GM21737 (cell line): ENCODE data around the gene PRDX2.

Experiments used
- ATAC-seq: cut with Tn5 transposase; IDR thresholded peaks from one replicate; pipeline ENCODE4 v1.9.1; 2021; ENCODE audit warnings: mild to moderate bottlenecking, moderate library complexity; ENCODE audit not compliant: unreplicated experiment

The PRDX2 gene

GRCh38 chr19:12782424-12783290, 18.9 kb downstream of the PRDX2 start:
- peak; percentile 29 for ATAC-seq

- no peak for ATAC-seq
Observed at GRCh38 chr19:12782174-12782423, 19.5 kb downstream of the PRDX2 start.

GRCh38 chr19:12779162-12779993, 22.2 kb downstream of the PRDX2 start:
- ATAC-seq = no peak

GRCh38 chr19:12778905-12779161, 22.8 kb downstream of the PRDX2 start:
- ATAC-seq = no peak

- peak; percentile 10 for ATAC-seq
Observed at GRCh38 chr19:12778017-12778904, 23.3 kb downstream of the PRDX2 start.

- peak; percentile 46 for ATAC-seq
Observed at GRCh38 chr19:12777217-12778016, 24.2 kb downstream of the PRDX2 start.

GRCh38 chr19:12774588-12775555, 26.7 kb downstream of the PRDX2 start, which contains the start of gene HOOK2:
TSS of gene HOOK2 (minus strand) at chr19:12775552. CDS start at chr19:12775449, 103 bp downstream.
- ATAC-seq = no peak

- no peak for ATAC-seq
Observed at GRCh38 chr19:12773571-12773970, 28.0 kb downstream of the PRDX2 start.

- ATAC-seq = no peak
Observed at GRCh38 chr19:12772323-12772722, 29.3 kb downstream of the PRDX2 start.

GRCh38 chr19:12770922-12771321, 30.7 kb downstream of the PRDX2 start:
- ATAC-seq = no peak

- no peak for ATAC-seq
Observed at GRCh38 chr19:12769689-12770088, 31.9 kb downstream of the PRDX2 start.

- no peak for ATAC-seq
Observed at GRCh38 chr19:12767666-12768065, 33.9 kb downstream of the PRDX2 start.

- no peak for ATAC-seq
Observed at GRCh38 chr19:12767150-12767549, 34.5 kb downstream of the PRDX2 start.

- ATAC-seq = peak; percentile 54
Observed at GRCh38 chr19:12766051-12766521, 35.5 kb downstream of the PRDX2 start.

- no peak for ATAC-seq
Observed at GRCh38 chr19:12764698-12765097, 36.9 kb downstream of the PRDX2 start.

GRCh38 chr19:12763100-12763499, 38.5 kb downstream of the PRDX2 start:
- no peak for ATAC-seq

- no peak for ATAC-seq
Observed at GRCh38 chr19:12759686-12760085, 41.9 kb downstream of the PRDX2 start.

GRCh38 chr19:12757544-12758274, 43.9 kb downstream of the PRDX2 start:
- ATAC-seq = no peak
